Activated T-cell treated with anti-CD3 and anti-CD28 coated beads for 48 hours (primary cell): ENCODE data around the gene STARD5.
"Not testable (repeated sequence)": the region's sequence is repeated elsewhere in the genome, so short reads cannot be mapped to it uniquely, and the experiment has no call there.

Experiments
- DNase-seq: peaks from one replicate; pipeline ENCODE4 v3.0.0-alpha.2; 2020; ENCODE audit warnings: low read depth

The STARD5 gene

DNA sequence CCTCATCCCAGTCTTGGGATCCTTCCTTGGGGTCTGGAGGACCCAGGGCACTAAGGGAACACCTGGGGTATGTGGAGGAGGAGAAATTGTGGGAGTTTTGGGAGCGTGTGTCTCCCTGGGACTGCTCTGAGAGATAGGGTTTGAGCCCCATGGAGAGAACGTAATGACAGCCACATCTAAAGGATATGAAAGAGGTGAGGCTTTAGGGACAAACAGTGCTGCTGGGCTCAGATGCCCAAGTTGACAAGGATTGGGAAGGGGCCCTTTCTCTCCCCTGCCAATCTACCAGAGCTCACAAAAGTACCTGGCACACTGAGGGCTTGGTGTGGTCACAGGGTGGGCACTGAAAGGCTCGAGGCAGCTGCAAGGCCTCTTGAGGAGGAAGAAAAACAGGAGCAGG, 13.3 kb upstream of the STARD5 start:
- DNase-seq, result no peak

DNA sequence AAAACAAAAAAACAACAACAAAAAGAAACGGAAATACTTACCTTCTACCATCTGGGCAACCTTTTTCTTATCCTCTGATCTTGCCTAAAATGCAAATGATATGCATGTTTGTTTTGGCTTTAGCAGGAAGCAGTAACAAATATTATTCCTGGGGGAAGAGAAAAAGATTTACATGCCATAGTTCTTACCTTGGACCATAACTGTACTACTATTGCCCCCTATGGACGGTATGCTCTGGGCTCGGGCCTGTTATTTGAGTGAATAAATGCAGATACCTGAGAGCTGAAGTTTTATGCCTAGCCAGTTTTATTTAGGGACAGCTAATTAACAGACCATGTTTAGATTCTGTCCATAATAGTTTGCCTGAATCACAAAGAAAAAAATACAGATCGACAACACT, 12.6 kb upstream of the STARD5 start:
- no peak for DNase-seq

DNA sequence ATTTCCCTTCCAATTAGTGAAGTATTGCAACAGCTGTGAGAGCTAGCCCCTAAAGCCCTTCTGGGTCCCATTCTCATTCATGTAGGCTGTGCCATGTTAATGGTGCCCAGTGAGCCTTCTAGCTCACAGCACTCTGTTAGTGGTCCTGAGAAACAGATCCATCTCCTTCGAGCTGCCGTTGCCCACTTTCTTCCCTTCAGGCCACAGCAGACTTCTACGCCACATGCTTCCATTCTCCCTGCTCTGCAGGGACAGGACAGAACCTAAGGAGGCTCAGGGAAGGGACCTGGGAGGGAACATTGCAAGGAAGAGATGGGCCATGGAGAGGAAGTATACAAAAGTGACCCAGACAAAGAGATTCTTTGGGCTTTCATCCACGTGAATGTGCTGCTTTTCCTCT, 11.7 kb upstream of the STARD5 start:
- no peak for DNase-seq

DNA sequence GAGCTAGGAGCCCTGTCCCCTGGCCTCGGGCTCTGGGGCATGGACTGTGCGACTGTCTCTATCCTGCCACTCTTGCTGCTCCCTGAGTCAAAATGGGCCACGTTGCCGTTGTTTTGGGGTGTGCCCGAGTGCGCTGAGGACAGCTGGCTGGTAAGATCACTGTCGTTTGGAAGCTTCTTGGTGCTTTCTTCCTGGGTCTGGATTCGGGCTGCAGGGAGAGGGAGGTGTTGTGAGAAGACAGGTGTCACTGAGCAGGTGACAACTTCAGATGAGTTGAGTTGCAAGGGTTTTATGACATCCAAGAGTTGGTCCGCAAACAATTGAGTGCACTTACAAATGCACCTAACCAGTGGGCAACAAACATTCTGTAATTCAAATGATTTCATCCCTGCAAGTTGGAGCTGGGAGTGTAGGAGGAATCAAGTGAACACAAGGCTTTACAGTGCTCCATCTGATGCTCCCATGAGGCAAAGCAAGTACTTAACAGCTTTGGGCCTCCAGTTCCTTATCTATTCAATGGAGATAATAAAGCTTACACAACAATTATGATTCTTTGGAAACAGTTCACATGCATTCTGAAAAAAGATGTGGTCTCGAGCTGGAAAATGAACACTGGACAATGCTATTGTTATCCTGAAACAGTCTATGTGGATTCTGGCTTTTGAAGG, 11.0 kb upstream of the STARD5 start:
- DNase-seq, result no peak

DNA sequence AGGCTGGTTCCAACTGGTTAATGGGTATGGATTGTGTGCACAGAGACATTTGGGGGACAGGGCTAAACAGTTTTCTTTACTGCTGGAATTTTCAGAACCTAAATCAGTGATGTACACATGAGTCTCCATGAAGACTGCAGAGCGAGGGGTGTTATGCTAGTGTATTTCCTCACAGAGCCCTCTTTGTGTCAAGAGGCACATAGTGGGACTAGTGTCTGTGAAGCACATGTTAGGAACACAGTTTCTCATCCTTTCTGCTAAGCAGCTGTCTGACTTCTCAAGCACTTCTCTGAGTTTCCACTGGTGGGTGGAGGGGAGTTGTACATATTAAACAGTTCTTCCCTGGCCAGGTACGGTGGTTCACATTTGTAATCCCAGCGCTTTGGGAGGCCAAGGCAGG, 9.4 kb upstream of the STARD5 start:
- no peak for DNase-seq

DNA sequence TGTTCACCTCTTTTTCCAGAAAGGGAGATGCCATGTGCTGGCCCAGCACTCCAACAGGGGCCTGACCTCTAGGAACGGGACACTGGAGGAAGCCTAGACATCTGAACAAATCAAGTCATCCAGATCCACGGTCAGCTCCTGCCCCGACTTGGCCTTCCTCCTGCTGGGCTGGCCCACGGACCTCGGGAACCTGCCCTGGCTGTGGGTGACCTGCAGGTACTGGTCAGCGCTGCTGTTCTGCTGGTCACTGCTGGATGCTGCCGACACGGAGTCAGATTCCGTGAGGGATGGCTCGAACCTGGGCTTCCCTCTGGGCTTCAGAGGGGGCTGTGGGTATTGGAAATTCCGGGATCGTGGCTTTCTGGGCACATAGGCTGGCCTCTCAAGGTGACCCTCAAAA, 8.4 kb upstream of the STARD5 start:
- DNase-seq, result no peak

DNA sequence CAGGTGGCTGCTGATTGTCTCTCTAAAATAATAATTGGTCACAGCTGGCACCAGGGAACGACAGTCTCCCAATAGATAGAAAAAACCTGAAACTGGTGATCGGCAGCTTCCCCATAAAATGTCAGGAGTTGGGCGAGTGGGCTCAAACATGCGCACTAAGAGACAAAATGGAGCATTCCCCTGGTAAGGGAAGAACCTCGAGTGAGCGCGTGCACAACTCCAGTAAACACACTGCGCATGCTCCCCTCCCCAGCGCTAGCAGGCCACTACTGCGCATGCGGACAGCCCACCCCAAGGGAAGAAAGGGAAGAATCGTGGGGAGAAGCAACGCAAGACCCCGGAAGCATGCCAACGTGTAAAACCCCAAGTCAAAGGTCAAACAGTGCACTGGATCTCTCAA, 7.7 kb upstream of the STARD5 start:
- no peak for DNase-seq

DNA sequence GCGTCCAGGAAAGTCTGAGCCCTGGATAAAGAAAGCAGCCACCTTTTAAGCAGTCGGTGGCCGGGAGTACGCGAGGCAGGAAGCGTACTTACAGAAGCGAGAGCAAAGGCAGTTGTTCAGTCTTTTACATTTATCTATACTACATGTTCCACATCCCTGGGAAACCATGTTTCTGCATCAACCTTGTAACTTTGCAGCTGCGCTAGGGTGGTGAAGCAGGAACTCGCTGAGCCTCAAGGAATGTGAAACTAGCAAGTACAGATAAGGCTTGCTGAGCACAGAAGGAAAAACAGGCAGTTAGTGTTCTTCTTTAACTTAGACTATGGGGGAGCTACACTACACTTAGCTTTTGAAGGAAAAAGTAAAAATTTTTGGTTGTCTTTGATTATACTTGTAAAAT, 7.2 kb upstream of the STARD5 start:
- DNase-seq, result not testable (repeated sequence)

DNA sequence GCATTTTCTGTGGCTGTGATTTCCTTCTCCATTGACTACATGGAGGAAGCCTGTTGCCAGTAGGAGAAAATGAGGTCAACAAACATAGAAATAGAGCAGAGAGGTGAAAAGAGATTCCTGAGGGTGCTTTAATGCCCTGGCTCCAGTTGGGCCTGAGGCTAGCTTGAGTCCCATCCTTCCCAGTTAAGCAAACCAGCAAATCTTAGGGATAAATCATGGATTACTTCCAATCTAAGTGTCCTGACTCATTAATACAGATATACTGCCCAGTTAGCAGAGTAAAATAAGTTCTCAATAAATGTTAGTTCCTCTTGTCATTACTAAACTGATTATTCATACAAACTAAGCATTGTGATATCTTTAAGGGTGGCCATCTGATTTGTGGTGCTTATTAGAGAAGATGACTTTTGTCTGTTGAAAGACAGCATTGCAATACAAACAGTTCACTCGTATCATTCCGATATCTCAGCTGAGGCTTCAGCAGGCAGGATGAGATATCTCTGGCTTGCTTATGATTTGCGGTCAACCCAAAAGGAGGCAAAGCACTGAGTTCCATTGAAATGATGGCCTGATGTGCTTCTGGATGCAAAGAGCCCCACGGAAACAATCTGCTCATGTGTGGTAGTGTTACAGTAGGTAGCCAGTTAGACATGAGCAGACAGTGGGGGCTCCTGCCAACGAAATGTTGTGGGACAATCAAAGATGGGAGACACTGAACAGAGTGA, 6.6 kb upstream of the STARD5 start:
- DNase-seq, result no peak

DNA sequence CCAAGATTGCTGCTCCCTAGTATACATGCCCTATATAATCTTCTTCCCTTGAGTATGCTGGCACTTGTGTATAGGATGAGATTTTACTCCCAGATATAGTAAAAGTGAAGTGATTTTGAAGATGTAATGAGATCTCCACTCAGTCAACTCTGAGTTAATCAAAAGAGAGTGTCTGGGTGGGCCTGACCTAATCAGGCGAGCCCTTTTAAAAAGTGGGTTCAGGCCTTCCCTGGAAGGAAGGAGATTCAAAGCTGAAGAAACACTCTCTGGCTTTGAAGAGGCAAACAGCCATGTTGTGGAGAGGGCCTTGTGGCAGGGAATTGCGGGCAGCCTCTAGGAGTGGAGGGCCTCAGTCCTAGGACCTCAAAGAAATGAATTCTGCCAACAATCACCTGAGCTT, 5.5 kb upstream of the STARD5 start:
- DNase-seq, result no peak

DNA sequence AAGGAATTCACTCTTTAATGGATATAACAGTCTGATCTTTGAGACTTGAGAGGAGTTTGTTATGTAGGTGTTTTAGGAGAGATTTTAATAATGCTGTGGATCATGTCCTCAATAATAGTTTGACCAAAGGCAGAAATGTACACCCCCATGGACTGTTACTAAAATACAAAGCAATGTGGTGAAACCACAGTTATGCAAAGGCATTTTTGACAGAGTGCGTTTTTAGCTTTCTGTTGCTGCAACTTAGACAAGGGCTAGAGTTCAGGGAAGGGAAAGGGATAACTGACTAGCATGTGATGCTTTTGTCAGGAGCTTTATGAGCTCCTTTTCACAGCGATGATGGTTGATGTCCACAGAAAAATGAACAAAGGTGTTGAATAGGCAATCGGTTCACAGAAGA, 3.6 kb upstream of the STARD5 start:
- DNase-seq, result no peak

DNA sequence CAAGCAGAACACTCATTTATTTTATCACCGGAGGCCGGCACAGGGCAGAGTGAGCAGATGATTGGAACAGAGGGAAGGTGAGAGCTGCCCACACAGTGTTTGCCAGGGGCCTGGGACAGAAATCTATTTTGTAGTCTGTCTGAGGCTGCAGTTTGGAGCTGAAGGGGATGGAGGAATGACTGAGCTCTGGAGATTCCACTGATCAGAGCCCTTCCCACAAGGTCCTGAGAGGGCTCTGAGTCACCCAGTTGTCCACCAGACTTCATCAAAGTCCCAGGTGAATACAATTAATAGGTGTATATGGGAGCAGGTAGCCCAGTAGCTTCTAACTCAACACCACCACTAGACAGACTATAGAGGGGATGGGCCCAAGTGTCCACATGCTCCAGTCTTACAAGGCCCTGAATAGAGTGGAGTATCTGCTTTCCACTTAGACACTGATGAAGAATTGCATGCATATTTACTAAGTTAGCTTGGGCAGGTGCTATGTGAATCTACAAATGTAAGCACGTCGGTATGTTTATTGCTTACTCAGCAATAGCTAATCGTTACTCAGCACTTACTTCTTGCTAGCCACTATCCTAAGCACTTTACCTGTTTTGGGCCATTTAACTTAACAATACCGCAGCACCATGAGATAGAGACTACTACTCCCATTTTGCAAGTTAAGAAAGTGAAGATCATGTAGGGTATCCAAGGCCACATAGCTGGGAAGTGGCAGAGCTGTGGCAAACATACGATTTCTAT, 2.7 kb upstream of the STARD5 start:
- DNase-seq, result no peak

DNA sequence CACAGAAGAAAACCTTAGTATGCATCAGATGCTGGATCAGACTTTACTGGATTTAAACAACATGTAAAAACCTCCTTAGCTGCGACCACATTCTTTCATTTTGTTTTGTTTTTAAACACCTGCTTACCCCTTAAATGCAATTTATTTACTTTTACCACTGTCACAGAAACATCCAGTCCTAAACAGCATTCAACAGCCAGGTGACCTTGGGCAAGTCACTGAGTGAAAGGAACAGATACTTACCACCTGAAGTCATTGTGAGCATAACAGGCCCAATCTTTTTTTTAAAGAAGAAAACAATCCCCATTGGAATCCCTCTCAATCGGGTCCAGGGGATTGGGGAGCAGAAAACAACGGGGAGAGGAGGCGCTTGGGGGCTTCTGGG, 390 bp downstream of the STARD5 start:
- DNase-seq, result no peak

DNA sequence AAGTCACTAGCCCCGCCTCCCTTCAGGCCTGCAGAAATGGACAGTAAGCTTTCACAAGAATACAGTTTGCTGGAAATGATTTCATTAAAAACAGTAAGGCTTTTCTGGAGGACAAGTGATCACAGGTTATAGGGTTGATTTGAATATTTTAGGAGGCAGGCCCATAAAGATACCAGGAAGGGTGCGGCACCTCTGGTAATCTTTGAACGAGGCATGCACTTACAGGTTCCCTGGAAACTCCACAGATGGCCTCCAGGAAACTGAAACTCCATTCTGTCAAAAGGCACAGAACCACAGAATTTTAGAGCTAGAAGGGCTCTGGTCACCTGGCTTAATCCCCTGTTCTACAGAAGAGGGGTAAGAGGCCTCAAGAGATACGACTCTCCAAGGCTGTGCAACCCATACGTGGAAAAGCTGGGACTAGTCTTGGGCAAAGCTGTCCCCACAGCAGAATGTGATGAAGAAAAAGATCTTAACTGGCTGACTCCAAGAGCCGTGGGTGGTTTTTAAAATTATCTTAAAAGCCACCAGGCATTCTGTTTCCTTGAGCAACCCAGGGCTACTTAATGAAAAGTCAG, 1.2 kb downstream of the STARD5 start:
- DNase-seq, result no peak

DNA sequence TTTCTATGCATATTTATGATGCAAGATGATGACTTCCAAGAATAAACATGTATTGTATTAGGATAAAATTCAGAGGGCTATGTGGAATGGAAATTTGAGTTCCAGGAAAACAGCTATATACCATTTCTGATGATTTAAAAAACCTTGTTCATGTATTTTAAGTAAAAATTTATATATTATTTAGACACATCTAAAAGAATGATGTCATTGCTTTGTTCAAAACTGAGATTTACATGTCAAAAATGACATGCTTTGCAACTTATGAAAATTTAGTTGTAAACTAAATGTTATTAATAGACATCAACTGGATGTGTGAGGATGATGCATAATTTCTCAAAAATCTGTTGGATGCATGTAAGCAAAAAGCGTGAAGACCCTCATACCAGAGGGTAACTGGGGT, 2.3 kb downstream of the STARD5 start:
- no peak for DNase-seq

DNA sequence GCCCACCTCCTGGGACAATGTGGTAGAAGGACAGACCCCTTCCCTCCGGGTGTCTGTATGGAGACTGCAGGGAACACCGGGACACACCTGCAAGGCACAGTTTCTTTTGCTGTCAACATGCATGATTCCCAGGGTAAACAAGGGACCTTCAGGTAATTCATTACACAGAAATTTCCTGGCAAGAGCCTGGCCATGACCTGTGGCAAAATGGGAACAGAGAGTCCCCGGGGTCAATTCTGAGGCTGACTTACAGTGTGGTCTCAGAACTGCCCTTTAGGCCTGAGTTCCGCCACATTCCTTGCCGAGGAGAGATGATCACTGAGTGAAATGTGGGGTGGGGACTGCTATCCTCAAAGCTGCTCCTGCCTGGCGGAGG, 6.3 kb downstream of the STARD5 start:
- DNase-seq, result no peak

DNA sequence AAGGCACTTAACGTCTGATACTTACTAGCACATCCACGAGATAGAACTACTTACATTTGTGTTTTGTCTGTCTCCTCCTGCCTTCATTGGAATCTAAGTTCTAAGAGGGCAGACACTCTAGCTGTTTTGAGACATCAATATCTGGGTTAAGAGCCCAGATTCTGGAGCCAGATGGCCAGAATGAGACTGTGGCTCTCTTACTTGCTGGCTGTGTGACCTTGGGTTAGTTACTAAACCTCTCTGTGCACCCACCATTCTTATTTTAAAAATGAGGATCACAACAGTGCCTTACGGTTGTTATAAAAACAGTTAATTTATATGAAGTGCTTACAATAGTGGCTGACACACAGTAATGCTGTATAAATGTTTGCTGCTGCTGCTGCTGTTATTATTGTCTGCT, 7.7 kb downstream of the STARD5 start:
- DNase-seq, result no peak

DNA sequence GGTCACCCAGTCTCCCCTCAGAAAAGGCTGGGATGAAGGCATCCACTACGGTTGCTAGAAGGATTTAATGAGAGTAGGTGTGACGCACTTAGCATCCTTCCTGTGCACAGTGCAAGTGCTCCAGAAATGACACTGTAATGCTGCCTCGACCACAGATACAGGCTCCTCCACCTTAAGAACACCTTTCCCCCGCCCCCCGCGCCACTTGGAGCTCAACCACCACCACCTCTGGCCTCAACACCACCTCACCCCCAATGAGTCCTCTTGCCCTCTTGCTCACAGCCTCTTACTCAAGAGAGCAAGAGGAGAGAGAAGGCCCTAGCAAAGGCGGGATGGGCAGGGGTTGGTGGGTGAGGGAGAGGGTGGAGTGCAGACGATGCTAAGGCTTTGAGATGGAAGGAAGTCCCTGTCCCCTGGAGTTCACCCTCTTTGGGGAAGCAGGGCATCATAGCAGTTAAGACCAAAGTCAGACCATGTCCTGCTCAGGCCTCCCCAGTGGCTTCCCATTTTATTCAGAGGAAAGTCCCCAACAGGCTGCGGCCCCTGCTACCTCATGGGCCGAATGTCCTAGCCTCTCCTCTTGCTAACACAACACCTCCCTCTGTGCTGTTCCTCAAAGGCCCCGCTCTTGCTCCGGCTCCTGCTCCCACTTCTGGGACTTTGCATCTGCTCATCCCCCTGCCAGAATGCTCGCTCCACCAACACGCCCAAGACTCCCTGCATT, 8.3 kb downstream of the STARD5 start:
- no peak for DNase-seq

DNA sequence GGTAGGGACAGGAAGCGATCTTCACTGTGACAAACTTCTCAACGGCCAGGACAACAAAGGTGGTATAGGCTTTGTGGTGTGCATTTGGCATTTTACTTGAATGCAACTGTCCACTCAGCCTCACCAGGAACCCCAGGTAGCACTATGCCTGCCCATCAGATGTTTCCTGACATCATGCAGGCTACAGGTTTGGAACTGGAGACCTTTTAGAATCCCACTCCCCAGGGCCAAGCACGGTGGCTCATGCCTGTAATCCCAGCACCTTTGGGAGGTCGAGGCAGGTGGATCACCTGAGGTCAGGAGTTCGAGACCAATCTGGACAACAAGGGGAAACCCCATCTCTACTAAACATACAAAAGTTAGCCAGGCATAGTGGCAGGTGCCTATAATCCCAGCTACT, 9.6 kb downstream of the STARD5 start:
- DNase-seq, result no peak

DNA sequence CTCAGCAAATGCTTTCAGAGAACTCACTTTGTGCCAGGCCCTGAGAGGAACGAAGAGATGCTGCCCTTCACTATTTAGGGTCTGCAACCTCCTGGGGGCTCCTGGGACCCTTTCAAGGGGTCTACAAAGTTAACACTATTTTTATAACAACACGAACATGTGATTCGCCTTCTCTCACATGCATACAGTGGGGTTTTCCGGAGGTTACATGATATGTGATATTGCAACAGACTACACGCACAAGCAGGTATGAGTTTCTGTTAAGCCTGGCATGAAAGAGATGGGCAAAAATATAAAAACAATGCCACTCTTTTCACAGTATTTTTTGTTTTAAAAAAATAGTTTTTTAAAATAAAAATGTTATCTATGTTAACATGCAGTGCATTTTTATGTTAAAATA, 10.3 kb downstream of the STARD5 start:
- no peak for DNase-seq

DNA sequence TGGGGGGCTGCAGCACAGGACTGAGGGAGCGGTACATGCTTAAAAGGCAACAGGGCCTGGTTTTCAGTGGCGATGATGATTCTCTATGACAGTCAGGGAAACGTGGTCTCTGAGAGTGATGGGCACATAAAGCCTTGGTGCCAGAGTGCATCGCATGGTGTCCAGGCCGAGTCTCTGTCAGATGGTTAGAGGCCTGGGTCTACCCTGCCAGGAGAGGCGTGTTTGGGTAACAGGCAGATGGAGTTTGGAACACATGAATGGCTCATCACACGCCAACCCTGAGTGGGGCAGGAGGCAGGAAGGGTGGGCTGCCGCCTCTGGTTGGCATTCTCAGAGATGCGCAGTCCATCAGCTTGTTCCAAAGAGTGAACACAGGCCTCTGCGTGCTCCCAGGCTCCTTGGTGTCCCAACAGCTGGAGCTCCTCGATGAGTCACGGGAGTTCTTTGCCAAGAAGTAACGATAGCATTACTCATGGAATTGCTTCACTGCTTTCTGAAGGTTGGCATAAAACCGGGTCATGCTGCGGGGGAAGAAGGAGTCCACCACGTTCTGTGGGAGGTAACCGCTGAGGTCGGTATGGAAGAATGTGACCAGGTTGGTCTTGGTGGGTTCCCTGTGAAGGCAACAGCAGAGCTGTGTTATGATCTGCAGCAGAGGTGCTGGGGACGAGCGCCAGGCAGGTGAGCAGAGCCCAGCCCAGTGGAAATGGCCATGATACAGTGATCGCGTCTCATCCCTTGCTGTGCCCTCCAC, 11.0 kb downstream of the STARD5 start:
- DNase-seq, result no peak
